Erythroblast (primary cell): ENCODE data around the gene LTC4S.
"Not testable (repeated sequence)": the region's sequence is repeated elsewhere in the genome, so short reads cannot be mapped to it uniquely, and the experiment has no call there.

ENCODE experiments used
- DNase-seq, 2 experiments: peaks; one replicate each; lab custom pipeline; 2025; lab: John Stamatoyannopoulos, UW
- GATA1 ChIP-seq: IDR thresholded peaks from 2 replicates; pipeline ENCODE4 v1.6.1; 2011; ENCODE audit warnings: low read depth, mild to moderate bottlenecking, control low read depth, low read length, moderate library complexity
- POLR2A ChIP-seq: IDR thresholded peaks from 2 replicates; pipeline ENCODE4 v1.6.1; 2011; ENCODE audit warnings: mild to moderate bottlenecking, low read length

The LTC4S gene

DNA sequence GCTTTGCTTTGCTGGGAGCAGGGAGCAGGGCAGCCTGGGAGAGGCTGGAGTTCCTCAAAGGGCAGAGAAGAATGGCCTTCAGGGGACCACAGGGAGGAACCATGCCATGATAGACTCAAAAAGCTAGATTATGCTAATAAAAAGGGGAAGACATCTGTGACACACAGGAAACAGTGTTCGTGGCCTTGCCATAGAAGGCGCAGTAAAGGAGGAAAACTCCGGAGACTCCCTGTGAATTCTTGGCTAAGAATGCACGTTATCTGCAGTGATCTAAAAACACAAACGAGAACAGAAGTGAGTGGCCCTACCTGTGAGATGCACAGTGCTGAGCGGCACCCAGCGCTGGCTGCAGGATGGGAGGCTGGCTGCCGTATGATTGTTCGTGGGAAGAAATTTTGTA, 15.9 kb upstream of the LTC4S start:
- TF ChIP-seq POLR2A (no peak), GATA1 (no peak)
- DNase-seq = no peak

DNA sequence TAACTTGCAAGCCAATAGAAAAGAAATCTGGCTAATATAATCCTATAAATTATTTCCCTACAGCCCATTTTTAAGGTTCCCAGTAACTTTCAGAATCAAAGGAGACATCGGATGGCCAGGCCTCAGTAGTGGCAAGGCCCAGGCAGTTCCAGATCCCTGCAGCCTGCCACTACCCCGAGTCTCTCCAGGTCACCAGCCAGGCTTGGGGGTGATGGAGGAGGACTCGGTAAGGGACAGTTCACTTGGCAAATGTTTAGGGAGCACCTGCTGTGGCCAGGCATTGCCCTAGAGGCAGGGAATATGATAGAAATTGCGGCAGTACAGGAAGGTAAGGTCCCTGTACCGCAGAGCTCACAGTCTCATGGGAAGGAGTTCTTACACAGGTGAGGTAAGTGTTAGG, 15.2 kb upstream of the LTC4S start:
- TF ChIP-seq POLR2A (no peak), GATA1 (no peak)
- DNase-seq = no peak

DNA sequence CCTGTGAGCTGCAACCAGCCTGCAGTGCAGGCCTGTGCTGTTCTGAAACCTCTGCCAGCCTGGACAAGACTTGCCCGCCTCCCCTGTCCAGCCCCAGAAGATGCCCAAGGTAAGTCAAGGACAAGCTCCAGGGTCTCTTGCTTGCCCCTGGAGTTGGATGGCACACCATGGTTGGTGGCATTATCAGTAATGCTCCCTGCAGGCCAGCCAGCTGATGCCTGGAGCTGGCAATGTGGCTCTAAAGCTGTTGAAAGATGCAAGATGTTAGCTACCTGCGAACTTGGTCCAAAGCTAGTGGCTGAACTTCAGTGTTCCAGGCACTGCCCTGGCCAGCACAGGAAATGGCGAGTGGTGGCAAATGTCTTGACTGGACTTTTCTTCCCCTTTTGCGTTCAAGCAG, 14.0 kb upstream of the LTC4S start:
- no peak for DNase-seq
- no peak for TF ChIP-seq GATA1
- TF ChIP-seq POLR2A = no peak

DNA sequence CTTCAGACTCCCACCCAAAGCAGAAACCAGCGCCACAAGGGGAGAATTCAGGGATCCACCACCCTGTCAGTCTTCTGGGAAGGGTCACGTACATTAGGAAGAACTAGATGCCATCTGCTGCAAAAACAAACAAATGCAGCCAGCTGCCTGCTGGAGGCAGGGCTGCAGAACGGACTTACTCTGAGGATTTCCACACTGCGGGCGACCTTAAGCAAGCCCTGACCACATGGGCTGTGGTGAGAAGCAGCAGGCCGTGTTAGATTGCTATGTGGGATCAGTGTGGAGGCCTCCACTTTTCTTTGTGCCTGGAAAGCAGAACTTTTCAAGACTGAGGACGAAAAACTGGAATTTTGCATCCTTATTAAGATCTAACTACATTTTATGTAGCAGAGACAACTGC, 13.4 kb upstream of the LTC4S start:
- DNase-seq = no peak
- TF ChIP-seq POLR2A (no peak), GATA1 (no peak)

- no peak for TF ChIP-seq GATA1
- TF ChIP-seq POLR2A = no peak
- DNase-seq = no peak
Measured at GRCh38 chr5:179781846-179782245, 11.9 kb upstream of the LTC4S start.

DNA sequence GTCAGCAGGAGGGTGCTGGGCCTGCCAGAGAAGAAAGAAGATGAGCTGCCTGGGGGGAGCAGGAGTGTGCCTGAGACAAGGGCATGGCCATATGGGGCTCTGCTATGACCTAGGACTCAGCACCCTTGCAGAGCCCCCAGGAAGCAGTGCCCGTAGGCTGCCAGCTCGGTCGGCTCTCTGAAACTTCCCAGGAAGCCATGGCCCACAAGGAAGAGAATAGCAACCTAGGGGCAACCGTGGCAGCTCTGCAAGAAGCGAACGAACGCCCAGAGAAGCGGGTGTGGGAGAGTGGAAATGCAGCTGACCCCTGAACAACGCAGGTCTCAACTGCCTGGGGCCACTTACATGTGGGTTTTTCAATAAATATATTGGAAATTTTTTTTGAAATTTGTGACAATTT, 10.7 kb upstream of the LTC4S start:
- DNase-seq = no peak
- no peak for TF ChIP-seq POLR2A

GRCh38 chr5:179786861-179787260, 6.9 kb upstream of the LTC4S start:
- no peak for TF ChIP-seq GATA1
- TF ChIP-seq POLR2A = no peak
- DNase-seq = no peak

DNA sequence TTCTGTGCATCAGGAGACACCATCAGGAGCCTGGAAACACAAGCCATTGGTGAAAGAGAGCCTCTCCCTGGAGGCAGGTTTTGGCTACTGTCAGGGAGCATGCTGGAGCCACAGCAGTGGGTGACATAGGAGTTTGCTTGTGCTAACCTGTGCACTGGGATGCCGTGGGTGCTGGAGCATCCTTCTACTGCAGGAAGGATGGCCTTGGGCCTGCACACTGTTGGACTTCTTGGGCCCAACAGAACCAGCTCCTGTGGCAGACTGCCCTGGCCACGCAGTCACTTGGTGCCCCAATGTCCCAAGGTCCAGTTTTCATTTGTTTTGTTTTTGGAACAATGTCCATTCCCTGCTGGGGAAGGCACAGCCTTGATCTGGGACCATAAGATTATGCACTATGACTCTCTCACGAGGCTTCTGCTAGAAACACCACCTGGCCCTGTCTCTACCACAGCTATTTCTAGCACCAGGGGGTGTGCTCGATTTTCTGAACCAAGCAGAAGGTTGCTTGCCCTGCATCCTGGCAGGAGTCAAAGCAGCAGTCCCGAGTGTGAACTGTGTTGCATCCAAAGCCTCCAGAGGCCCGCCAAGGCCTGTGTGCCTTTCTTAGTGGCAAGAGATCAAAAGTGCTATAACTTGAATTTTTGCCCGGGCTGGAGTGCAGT, 5.5 kb upstream of the LTC4S start:
- DNase-seq = no peak
- TF ChIP-seq POLR2A = no peak
- TF ChIP-seq GATA1 = no peak

DNA sequence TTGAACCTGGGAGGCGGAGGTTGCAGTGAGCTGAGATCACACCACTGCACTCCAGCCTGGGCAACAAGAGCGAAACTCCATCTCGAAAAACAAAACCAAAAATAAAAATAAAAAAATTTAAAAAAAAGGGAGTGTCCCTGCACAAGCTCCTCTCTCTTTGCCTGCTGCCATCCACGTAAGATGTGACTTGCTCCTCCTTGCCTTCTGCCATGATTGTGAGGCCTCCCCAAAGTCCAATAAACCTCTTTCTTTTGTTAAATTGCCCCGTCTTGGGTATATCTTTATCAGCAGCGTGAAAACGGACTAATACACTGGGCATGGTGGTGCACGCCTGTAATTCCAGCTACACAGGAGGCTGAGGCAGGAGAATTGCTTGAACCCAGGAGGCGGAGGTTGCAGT, 4.5 kb upstream of the LTC4S start:
- not testable (repeated sequence) for DNase-seq

DNA sequence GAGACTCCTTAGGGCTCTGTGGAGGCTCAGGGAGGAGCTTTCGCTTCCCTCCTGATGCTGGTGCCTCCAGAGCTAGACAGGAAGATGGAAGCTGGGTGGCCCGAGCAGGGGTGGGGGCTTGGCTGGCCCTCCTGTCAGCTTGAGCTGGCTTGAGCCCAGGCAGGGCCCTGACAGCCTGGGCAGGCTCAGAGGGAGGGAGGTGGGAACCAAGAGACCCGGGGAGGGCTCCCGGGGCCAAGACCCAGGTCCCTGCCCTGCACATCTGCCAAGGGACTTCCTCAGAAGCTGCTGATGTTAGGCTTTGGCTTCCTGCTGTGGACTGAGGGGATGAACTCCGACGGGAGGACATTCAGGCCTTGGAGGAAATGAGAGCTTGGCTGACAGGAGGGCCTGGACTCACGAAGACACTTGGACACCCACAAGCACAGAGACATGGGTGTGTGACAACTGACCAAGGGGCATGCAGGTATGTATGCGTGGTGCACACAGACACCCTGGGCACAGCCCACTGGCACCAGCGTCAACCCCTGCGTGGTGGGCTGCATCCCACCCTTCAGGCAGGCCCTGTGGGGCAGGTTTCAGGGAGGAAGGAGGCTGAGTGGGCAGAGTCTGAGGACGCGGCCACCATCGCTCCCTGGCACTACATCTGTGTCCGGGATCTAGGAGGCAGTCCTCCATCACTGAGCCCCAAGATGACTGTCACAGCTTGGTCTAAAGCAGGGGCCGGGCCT, 1.7 kb upstream of the LTC4S start:
- TF ChIP-seq POLR2A (no peak), GATA1 (no peak)
- no peak for DNase-seq

GRCh38 chr5:179792612-179793467, 946 bp upstream of the LTC4S start:
- DNase-seq = no peak

GRCh38 chr5:179794171-179794570, 385 bp downstream of the LTC4S start:
- no peak for TF ChIP-seq POLR2A
- TF ChIP-seq GATA1 = no peak

More at GRCh38 chr5:179792612-179793467, 946 bp upstream of the LTC4S start:
- no peak for TF ChIP-seq GATA1
- TF ChIP-seq POLR2A = no peak

DNA sequence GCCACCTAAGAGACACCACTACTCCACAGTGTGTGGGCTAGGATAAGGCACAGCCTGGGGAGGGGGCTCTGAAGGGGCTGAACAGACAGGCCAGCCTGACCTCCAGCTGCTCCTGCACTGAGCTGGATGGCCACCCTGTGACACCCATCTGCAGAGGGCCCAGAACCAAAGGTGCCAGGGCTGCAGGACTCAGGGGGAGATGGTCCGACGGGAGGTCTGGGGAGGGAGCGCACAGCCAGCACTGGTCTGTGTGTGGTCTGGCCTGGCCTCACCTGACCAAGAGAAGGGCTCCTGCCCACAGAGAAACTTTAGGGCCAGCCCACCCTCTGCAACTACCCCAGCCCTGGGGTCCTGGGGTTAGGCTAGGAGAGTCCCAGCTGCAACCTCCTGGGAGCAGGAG, 789 bp downstream of the LTC4S start:
- DNase-seq = no peak
- TF ChIP-seq GATA1 (no peak), POLR2A (no peak)

More at GRCh38 chr5:179794171-179794570, 385 bp downstream of the LTC4S start:
- no peak for DNase-seq

DNA sequence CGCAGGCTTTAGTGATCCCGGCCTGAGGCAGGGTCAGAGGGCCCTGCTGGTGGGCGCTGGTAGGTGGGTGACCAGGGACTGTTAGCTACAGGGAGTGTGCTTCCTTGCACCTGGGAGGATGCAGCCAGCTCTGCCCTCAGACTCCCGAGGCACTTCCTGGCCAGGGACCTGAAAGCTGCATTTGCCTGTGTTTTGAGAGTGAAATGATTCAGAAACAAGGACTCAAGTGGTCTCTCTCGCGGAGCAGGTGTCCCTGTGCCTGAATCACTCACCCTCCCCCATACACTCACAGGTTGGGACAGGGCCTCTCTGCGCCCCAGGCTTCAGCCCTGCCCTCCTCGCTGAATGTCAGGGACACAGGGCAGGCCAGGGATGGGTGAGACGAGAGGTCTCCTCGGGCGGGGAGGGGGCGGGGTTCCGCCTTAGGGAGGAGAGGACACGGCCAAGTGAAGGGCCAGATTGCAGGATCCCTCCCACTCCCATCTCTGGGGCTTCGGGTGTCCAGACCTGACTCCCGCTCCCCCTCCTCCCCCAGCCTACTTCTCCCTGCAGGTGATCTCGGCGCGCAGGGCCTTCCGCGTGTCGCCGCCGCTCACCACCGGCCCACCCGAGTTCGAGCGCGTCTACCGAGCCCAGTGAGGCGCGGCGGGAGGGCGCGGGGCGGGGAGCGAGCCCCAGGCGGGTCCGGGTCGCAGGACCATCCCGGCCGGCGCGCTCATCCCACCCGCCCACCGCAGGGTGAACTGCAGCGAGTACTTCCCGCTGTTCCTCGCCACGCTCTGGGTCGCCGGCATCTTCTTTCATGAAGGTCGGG, 1.5 kb downstream of the LTC4S start:
- TF ChIP-seq POLR2A = no peak
- no peak for TF ChIP-seq GATA1
- DNase-seq = no peak
